A549 (cell line): Measurements from ENCODE around the gene ARHGAP11A. TPM values are rescaled to one million over a fixed set of nuclear protein-coding genes. Genes with fewer than 3 reads are reported as not detected.

Experiments used
- ATAC-seq, 2 experiments: fragments of 200-7000 bp in 1 of 2; fragments of >200 bp in 1 of 2; cut with Nextera tagmentation in 1 of 2; cut with Tn5 transposase in 1 of 2; 3 replicates each; pipeline versions ENCODE4 v1.8.0 to v1.9.1; 2018 to 2020; ENCODE audit warnings: mild to moderate bottlenecking in 1 of 2, moderate library complexity in 1 of 2
- CTCF ChIA-PET: fragments of 300-600 bp; sonication (Branson Sonifier 250); formaldehyde crosslinking; extraction: SDS; loops from one replicate; lab custom pipeline; 2021; ENCODE audit warnings: antibody characterized with exemption, inconsistent platforms; lab: Yijun Ruan, JAX
- POLR2A ChIA-PET: fragments of 350-600 bp; formaldehyde crosslinking; extraction: SDS; loops from one replicate; lab custom pipeline; 2021; ENCODE audit warnings: antibody characterized with exemption, inconsistent platforms; lab: Yijun Ruan, JAX
- DNase-seq, 2 experiments: peaks; one replicate each; pipeline versions ENCODE4 v3.0.0 to v3.0.0-alpha.2; 2011 to 2016; ENCODE audit warnings: low read depth in 1 of 2, low spot score in 1 of 2
- FAIRE-seq: peaks from 2 replicates; lab custom pipeline; 2011; peaks lifted over from hg19 to GRCh38; lab: Jason Lieb, UNC
- H3K27ac ChIP-seq, 2 experiments: fragments of >200 bp; sonication (Bioruptor Twin); formaldehyde crosslinking; 3 replicates each; pipeline ENCODE4 v1.5.1; 2016 to 2017
- H3K4me1 ChIP-seq: fragments of >200 bp; sonication (Bioruptor Twin); formaldehyde crosslinking; 3 replicates; pipeline ENCODE4 v1.6.1; 2016
- H3K4me2 ChIP-seq: fragments of >200 bp; sonication (Bioruptor Twin); formaldehyde crosslinking; 3 replicates; pipeline ENCODE4 v1.6.1; 2016
- H3K4me3 ChIP-seq: fragments of >200 bp; sonication (Bioruptor Twin); formaldehyde crosslinking; 3 replicates; pipeline ENCODE4 v1.5.1; 2016
- H3K9me3 ChIP-seq: fragments of >200 bp; sonication (Bioruptor Twin); formaldehyde crosslinking; 3 replicates; pipeline ENCODE4 v1.6.1; 2016
- CBX2 ChIP-seq: fragments of 200-600 bp; sonication (generic); IDR thresholded peaks from 2 replicates; pipeline ENCODE4 v1.6.1; 2016; ENCODE audit warnings: low read depth, mild to moderate bottlenecking, borderline replicate concordance
- CBX8 ChIP-seq: fragments of 200-600 bp; sonication (generic); IDR thresholded peaks from 2 replicates; pipeline ENCODE4 v1.6.1; 2016
- CTCF ChIP-seq: fragments of >200 bp; sonication (Bioruptor Twin); formaldehyde crosslinking; IDR thresholded peaks from 3 replicates; pipeline ENCODE4 v1.5.1; 2016
- ESRRA ChIP-seq: fragments of 150-350 bp; IDR thresholded peaks from 2 replicates; pipeline ENCODE4 v1.6.1; 2014; ENCODE audit warnings: mild to moderate bottlenecking, low read length, borderline replicate concordance
- FOSL2 ChIP-seq, 2 experiments: fragments of 450-650 bp in 1 of 2; fragments of >200 bp in 1 of 2; sonication (Bioruptor Twin) in 1 of 2; formaldehyde crosslinking; IDR thresholded peaks; 2 replicates each; pipeline versions ENCODE4 v1.5.0 to v1.6.1; 2016 to 2020; ENCODE audit warnings: mild to moderate bottlenecking in 1 of 2, moderate library complexity in 1 of 2
- HEYL ChIP-seq: fragments of 250-450 bp; sonication (Bioruptor Pico); IDR thresholded peaks from 2 replicates; pipeline ENCODE4 v1.8.0; 2021; ENCODE audit warnings: mild to moderate bottlenecking, moderate library complexity
- HMGXB4 ChIP-seq: fragments of 250-450 bp; sonication (Bioruptor Pico); IDR thresholded peaks from 2 replicates; pipeline ENCODE4 v1.5.0; 2021; ENCODE audit warnings: mild to moderate bottlenecking, moderate library complexity, borderline replicate concordance
- HOXA7 ChIP-seq: fragments of 250-450 bp; sonication (Bioruptor Pico); IDR thresholded peaks from 2 replicates; pipeline ENCODE4 v1.5.0; 2020; ENCODE audit warnings: mild to moderate bottlenecking, moderate library complexity
- KDM1A ChIP-seq: fragments of 200-600 bp; sonication (generic); IDR thresholded peaks from 2 replicates; pipeline ENCODE4 v1.6.1; 2016; ENCODE audit warnings: low read depth, mild to moderate bottlenecking
- POLR2A ChIP-seq: IDR thresholded peaks from 2 replicates; pipeline ENCODE4 v1.6.1; 2012; ENCODE audit warnings: mild to moderate bottlenecking, low read length
- RCOR1 ChIP-seq: fragments of 150-350 bp; IDR thresholded peaks from 2 replicates; pipeline ENCODE4 v1.6.1; 2014; ENCODE audit warnings: antibody characterized with exemption, low read length, low read depth
- RFX5 ChIP-seq: fragments of 450-650 bp; IDR thresholded peaks from 2 replicates; pipeline ENCODE4 v1.7.1; 2014; ENCODE audit warnings: antibody characterized with exemption, mild to moderate bottlenecking, moderate library complexity
- SREBF2 ChIP-seq: fragments of 450-650 bp; IDR thresholded peaks from 2 replicates; pipeline ENCODE4 v1.6.1; 2014; ENCODE audit warnings: mild to moderate bottlenecking, moderate library complexity
- TFCP2L1 ChIP-seq: fragments of 250-450 bp; sonication (Bioruptor Pico); IDR thresholded peaks from 2 replicates; pipeline ENCODE4 v1.5.0; 2021; ENCODE audit warnings: mild to moderate bottlenecking
- ZFP36 ChIP-seq: fragments of 450-650 bp; IDR thresholded peaks from 2 replicates; pipeline ENCODE4 v1.6.1; 2014; ENCODE audit warnings: borderline replicate concordance; ENCODE audit not compliant: partially characterized antibody
- ZNF302 ChIP-seq: fragments of 250-450 bp; sonication (Bioruptor Pico); IDR thresholded peaks from 2 replicates; pipeline ENCODE4 v1.9.0; 2021; ENCODE audit warnings: inconsistent platforms, mild to moderate bottlenecking, moderate library complexity
- ZSCAN20 ChIP-seq: fragments of 250-450 bp; sonication (Bioruptor Pico); IDR thresholded peaks from 2 replicates; pipeline ENCODE4 v1.8.0; 2022; ENCODE audit warnings: mild to moderate bottlenecking, moderate library complexity
- WGBS: methylation state at CpG from one replicate; pipeline ENCODE4 v1.1.6; 2017; ENCODE audit errors: missing lambda C conversion rate; 5-methylcytosine and 5-hydroxymethylcytosine counted together
- polyA plus RNA-seq, 4 experiments: library from polyadenylated mRNA; depleted of rRNA in 3 of 4; stranded (reverse); fragments of >200 nt; fragmentation: RNase III in 1 of 4; extraction: RNeasy Plus Mini Kit Qiagen cat#74134 plus additional on column Dnase treatment in 1 of 4; gene quantifications; 2 replicates in 3 of 4; 3 replicates in 1 of 4; pipeline ENCODE4 v1.2.3, GENCODE V29; 2011 to 2017

ARHGAP11A gene
- polyA plus RNA-seq, 2 of the 4 experiments (the other 2 are of a cell fraction): 39.3 to 121 TPM

- WGBS: 96% methylated on average over 9 of the region's 9 CpGs
- ATAC-seq (no peak), DNase-seq (no peak), FAIRE-seq (no peak)
- H3K4me2 ChIP-seq: no peak overlapping the region
- H3K4me1 ChIP-seq: peaks cover 30% of the 10 kb centered on the region
- no peak overlapping the region for H3K4me3 ChIP-seq
- no peaks in the 10 kb centered on the region for H3K9me3 ChIP-seq
- CTCF ChIA-PET: interaction anchor here (1.0 to 16.6 kb wide), 13 partner anchors 9 to 481 kb away, joined by 3 to 374 read pairs (median 5); partner anchors contain the start of gene SCG5
- no peak overlapping the region for H3K27ac ChIP-seq
- TF ChIP-seq HMGXB4 (CRISPR knock-in tag) (no peak), HOXA7 (CRISPR knock-in tag) (no peak), ZSCAN20 (CRISPR knock-in tag) (no peak), ZNF302 (CRISPR knock-in tag) (no peak), CBX2 (no peak), CBX8 (no peak), FOSL2 (IDR thresholded peaks at IDR 0.05) (no peak), FOSL2 (CRISPR knock-in tag; IDR thresholded peaks at IDR 0.05) (no peak), HEYL (CRISPR knock-in tag) (no peak), TFCP2L1 (no peak), CTCF (no peak), RCOR1 (no peak), ESRRA (no peak), KDM1A (no peak), RFX5 (no peak), SREBF2 (no peak), ZFP36 (no peak)
- POLR2A ChIA-PET: no interaction called here
These were observed 41.2 kb downstream of the ARHGAP11A start for GRCh38 chr15:32656496-32656895.

GRCh38 chr15:32657198-32657883, 42.0 kb downstream of the ARHGAP11A start:
- H3K9me3 ChIP-seq: no peaks in the 10 kb centered on the region
- no peak overlapping the region; the same call in 2 of the 3 replicates for H3K4me2 ChIP-seq

More at GRCh38 chr15:32657198-32657883, 42.0 kb downstream of the ARHGAP11A start:
- POLR2A ChIA-PET: no interaction called here
- no peak for DNase-seq
- Histone ChIP-seq H3K4me1 (peaks cover 24% of the 10 kb centered on the region), H3K4me3 (no peak overlapping the region), H3K27ac (no peak overlapping the region)
- ATAC-seq: no peak
- FAIRE-seq: no peak
- CTCF ChIA-PET: interaction anchor here (1.0 to 16.6 kb wide), 16 partner anchors 8 to 350 kb away, joined by 3 to 374 read pairs (median 6); partner anchors contain the start of gene SCG5
- whole genome bisulfite sequencing: 56% methylated on average over 5 of the region's 5 CpGs
- TF ChIP-seq CTCF (0 out of 3 replicates have a peak, but pooled peaks have one; percentile 11), POLR2A (no peak)
